SJSA1 (cell line): ENCODE measurements around the gene ENTPD7. TPM values are rescaled to one million over a fixed set of nuclear protein-coding genes. Genes with fewer than 3 reads are reported as not detected.

ENCODE experiments used
- DNase-seq, 2 experiments: peaks; one replicate each; pipeline ENCODE4 v3.0.0-alpha.2; 2015 to 2020; ENCODE audit warnings: low spot score in 2 of 2, low read depth in 1 of 2
- H3K27ac ChIP-seq: fragments of 250-450 bp; sonication (Bioruptor Pico); 2 replicates; pipeline ENCODE4 v1.5.1; 2020; ENCODE audit warnings: mild to moderate bottlenecking, moderate library complexity
- H3K27me3 ChIP-seq: fragments of 250-450 bp; sonication (Bioruptor Pico); replicated peaks from 2 replicates; pipeline ENCODE4 v1.5.1; 2020; ENCODE audit warnings: mild to moderate bottlenecking, moderate library complexity
- H3K36me3 ChIP-seq: fragments of 250-450 bp; sonication (Bioruptor Pico); 2 replicates; pipeline ENCODE4 v1.5.1; 2020; ENCODE audit warnings: mild to moderate bottlenecking
- H3K4me1 ChIP-seq: fragments of 250-450 bp; sonication (Bioruptor Pico); replicated peaks from 2 replicates; pipeline ENCODE4 v1.6.1; 2021; ENCODE audit warnings: mild to moderate bottlenecking
- H3K4me3 ChIP-seq: fragments of 250-450 bp; sonication (Bioruptor Pico); 2 replicates; pipeline ENCODE4 v1.5.1; 2020; ENCODE audit warnings: mild to moderate bottlenecking
- H3K9me3 ChIP-seq: fragments of 250-450 bp; sonication (Bioruptor Pico); replicated peaks from 2 replicates; pipeline ENCODE4 v1.5.1; 2020; ENCODE audit warnings: mild to moderate bottlenecking
- total RNA-seq: library from RNA; depleted of rRNA; stranded (reverse); fragments of >200 nt; shearing (Covaris generic); gene quantifications from 2 replicates; pipeline ENCODE4 v1.2.3, GENCODE V29; 2014; rRNA removed

ENTPD7 gene
- 16.3 and 18.4 TPM in 2 replicates for total RNA-seq

- DNase-seq, result peak; percentile 85 to 96
- Histone ChIP-seq H3K4me3 (peak within 1 kb of the TSS; percentile 86), H3K9me3 (no peaks in the 10 kb centered on the region; the same call in 1 of the 2 replicates), H3K36me3 (peaks cover 14% of the 10 kb centered on the region), H3K4me1 (peaks cover 25% of the 10 kb centered on the region), H3K27ac (peak within 1 kb of the TSS; percentile 76), H3K27me3 (no peaks in the 10 kb centered on the region)
Observed at GRCh38 chr10:99659031-99659867, at the start of gene ENTPD7. TSS of gene ENTPD7 (plus strand) at chr10:99659509. CDS start at chr10:99659957, 448 bp downstream.

DNA sequence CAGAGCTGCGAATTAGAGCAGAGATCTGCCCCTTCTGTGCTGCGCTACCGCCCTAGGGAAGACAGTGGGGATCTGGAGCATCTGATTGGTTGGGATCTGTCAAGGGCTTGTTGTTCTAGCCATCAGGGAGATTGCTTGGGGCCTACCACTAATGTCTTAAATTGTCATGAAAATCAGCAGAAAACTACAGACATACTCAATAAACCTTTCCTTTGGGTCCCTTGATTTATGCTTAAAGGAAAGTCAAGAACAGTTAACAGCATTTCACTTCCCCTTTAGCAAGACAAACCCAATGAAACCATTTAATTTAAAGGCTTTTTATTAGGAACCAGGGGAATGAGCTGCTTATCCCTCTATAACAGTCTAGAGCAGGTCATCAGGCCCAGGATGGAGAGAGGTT lies 49.1 kb upstream of the ENTPD7 start:
- DNase-seq, result no peak
- no peaks in the 10 kb centered on the region for H3K9me3 ChIP-seq
- no peak overlapping the region for H3K27ac ChIP-seq
- no peaks in the 10 kb centered on the region for H3K27me3 ChIP-seq
- H3K36me3 ChIP-seq, result peaks cover 41% of the 10 kb centered on the region
- no peaks in the 10 kb centered on the region for H3K4me1 ChIP-seq
- no peak overlapping the region for H3K4me3 ChIP-seq

DNA sequence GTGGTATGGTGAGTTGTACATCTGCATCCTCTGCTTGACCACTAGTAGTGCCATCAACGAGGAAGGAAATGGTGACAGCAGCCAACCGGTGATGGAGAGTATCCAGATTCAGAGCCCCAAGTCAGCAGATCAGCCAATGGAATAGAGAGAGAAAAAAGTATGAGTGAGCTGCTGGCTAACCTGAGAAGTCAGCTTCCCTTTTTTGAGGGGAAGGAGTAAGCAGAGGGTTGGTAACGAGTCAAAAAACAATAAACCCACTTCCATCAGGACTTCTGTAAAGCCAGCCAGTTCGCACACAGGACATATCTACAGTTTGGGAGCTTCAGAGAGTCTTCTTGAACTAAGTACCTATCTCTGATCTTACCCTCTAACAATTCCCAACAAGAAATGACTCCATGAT lies 48.0 kb upstream of the ENTPD7 start:
- H3K4me3 ChIP-seq, result no peak overlapping the region
- no peak for DNase-seq
- peaks cover 43% of the 10 kb centered on the region for H3K36me3 ChIP-seq
- no peak overlapping the region for H3K27ac ChIP-seq
- no peaks in the 10 kb centered on the region for H3K4me1 ChIP-seq
- H3K27me3 ChIP-seq, result no peaks in the 10 kb centered on the region
- H3K9me3 ChIP-seq, result no peaks in the 10 kb centered on the region

DNA sequence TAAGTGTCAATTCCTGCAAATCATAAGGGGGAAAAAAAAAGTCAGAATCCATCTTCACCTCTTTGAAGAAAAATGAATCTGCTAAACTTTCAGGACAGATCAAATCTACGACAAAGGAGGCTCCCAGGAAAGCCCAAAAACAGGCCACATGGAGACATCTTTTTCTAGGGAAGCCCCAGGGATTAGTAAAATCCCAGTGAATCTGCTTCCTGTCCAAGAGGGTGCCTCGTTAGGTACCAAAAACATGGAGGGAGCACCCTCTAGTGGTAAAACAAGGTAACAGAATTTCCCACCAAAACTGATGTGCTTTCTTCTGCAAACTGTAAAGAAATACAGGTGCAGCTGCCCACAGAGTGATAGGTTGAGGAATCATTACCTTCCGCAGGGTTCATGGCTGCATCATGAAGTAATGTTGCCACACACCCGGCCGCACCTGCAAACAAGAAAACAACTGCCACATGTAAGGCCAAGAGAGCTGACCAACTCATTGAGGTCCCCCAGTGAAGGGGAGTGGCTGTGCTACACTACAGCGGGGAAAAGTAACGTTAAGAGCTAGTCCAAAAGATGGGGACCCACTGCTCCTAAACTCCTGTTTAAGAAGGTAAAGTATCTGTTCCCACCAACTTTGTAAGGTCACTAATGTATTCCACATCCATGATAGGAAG lies 47.0 kb upstream of the ENTPD7 start:
- DNase-seq, result peak in 1 of 2 experiments; percentile 52
- H3K4me3 ChIP-seq, result no peak overlapping the region
- H3K27ac ChIP-seq, result no peak overlapping the region
- peaks cover 52% of the 10 kb centered on the region for H3K36me3 ChIP-seq
- no peaks in the 10 kb centered on the region for H3K9me3 ChIP-seq
- no peaks in the 10 kb centered on the region for H3K27me3 ChIP-seq
- no peaks in the 10 kb centered on the region for H3K4me1 ChIP-seq

GRCh38 chr10:99615426-99615825 lies 43.9 kb upstream of the ENTPD7 start:
- Histone ChIP-seq H3K9me3 (no peaks in the 10 kb centered on the region), H3K4me3 (no peak overlapping the region), H3K27ac (no peak overlapping the region), H3K4me1 (peaks cover 14% of the 10 kb centered on the region), H3K27me3 (no peaks in the 10 kb centered on the region), H3K36me3 (peaks cover 65% of the 10 kb centered on the region)
- no peak for DNase-seq

DNA sequence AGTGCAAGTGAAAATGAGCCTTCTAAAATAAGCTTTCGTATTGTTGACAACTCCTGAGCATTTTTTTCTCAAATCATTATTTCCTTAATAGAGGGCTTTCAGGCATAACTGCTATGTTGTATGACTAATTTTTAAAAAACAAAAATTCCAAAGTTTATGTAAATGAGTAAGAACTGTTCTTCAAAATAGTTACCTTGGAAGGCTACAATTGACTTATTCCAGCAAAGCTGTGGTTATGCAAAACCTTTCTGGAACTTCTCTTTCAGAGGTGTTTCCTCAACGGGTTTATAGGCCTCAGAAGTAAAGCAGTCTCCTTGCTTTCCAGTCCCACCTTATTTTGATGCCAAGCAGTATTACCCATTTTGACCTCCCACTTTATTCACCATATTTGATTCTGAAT lies 41.6 kb upstream of the ENTPD7 start:
- no peak for DNase-seq
- H3K27ac ChIP-seq, result no peak overlapping the region
- H3K9me3 ChIP-seq, result no peaks in the 10 kb centered on the region; the same call in 1 of the 2 replicates
- H3K27me3 ChIP-seq, result no peaks in the 10 kb centered on the region
- peaks cover 47% of the 10 kb centered on the region for H3K36me3 ChIP-seq
- peaks cover 18% of the 10 kb centered on the region for H3K4me1 ChIP-seq
- H3K4me3 ChIP-seq, result no peak overlapping the region

DNA sequence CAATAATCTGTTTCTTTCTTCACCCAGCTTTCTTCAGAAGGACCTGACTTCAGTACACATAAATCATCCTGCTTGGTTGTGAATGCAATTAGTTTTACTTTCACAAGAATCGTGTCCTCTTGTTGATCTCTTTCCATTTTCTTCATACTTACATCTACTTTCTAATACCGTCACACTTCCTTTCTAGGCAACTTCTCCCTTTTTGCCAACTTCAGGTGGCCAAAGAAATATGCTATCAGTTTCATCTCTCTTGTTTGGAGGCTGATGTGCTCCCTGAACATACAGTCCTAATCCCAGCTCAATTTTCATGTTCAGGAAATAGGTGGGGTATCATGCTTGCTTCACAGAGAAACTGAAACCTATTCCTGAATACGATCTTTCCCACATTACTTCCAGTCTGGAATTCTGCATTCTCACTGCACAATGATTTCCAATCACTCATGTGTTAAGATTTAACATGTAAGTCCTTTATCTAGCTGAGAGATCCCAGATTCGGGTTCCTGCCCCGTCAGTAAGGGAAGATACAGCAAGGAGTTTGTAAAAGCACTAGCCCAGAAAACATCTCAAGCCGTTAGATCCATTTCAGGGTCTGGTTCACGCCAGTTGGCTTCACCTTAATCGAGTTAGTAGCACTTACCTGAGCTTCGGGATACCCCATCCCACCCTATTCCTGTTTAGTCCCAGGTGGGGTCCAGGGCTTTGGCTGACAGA lies 40.1 kb upstream of the ENTPD7 start:
- Histone ChIP-seq H3K27ac (peak overlapping the region; percentile 54), H3K27me3 (no peaks in the 10 kb centered on the region), H3K4me1 (peaks cover 18% of the 10 kb centered on the region), H3K36me3 (peaks cover 42% of the 10 kb centered on the region), H3K9me3 (no peaks in the 10 kb centered on the region; the same call in 1 of the 2 replicates), H3K4me3 (peak overlapping the region; percentile 63)
- peak in 1 of 2 experiments; percentile 29 for DNase-seq

DNA sequence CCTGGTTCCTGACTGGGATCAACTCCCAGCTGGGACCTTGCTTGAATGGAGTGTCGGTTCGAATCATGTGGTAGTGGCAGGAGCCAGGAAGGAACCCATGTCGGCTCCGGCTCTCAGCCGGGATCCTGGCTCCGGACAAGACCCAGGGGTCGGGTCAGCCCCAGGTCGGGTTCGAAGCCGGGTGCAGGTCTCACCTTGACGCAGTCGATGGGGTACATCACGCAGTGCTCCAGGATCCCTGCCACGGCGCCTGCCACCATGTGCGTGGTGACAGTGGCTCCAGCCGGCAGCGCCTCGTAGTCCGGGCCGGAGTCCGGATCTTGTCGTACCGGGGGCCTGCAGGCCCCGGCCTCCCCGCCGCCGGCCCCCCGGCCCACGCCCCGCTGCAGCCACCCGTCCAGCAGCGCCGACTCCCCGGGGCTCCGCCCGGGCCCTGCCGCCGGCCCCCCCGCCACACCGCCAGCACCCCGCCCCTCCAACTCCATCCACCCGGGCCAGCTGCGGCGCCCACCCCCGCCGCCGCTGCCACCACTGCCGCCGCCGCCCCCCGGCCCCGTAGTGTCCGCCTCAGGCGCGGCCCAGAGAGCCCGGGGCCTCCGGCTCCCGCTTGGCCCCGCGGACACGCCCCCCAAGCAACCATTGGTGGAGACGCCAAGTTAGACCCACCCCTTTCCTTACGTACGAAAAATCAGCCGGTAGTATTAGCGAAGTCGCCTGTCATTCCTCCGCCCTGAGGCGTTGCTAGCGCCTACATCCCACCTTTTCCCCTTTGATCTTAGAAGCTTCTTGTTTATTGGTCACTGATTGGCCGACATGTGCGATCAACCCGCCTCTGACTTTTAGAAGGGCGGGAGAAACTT lies 39.2 kb upstream of the ENTPD7 start, which contains the start of gene SLC25A28:
Gene SLC25A28 (minus strand): TSS at position 589 of the 860 bp plus-strand sequence. CDS start 104 bp downstream, at position 485.
- DNase-seq, result peak in 1 of 2 experiments; percentile 98

DNA sequence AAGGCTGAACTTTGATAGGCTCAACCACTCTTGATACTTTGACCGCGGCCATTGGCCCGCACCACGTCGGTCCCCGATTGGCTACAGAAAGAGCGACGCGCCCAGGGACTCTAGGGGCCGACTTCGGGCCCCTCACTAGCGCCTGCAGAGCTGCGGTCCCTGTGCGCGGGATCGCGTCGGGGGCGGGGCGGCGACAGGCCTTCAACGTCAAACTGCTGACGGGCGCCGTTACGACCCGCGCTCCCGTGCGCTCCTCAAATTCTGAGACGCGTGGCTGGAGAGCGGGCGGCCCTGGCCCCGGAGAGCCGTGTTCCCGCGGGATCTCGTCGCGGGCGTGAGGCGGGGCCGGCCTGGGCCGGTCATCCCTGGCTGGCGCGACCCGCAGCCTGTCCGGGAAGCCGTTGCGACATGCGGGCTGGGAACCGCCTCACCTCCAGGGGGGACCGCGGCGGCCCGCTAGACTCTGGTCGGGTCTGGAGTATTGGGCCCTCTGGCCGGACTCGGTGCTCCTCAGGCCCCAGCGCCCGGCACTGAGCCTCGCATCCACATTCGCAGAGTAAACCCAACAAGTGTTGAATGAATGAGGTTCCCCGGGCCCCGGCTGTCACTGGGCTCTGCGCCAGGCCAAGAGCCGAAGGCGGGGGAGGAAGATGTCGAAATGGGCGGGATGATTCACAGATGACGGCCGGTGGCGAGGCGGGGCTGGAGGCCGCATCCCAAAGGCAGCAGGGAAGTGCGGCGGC lies 38.4 kb upstream of the ENTPD7 start:
- DNase-seq, result peak; percentile 94 to 99
- Histone ChIP-seq H3K27me3 (no peaks in the 10 kb centered on the region), H3K36me3 (peaks cover 39% of the 10 kb centered on the region)

More for the DNA sequence above, 39.2 kb upstream of the ENTPD7 start, which contains the start of gene SLC25A28:
- Histone ChIP-seq H3K4me3 (peak within 1 kb of the TSS; percentile 63), H3K27me3 (no peaks in the 10 kb centered on the region), H3K36me3 (peaks cover 39% of the 10 kb centered on the region), H3K27ac (peak within 1 kb of the TSS; percentile 97), H3K9me3 (no peaks in the 10 kb centered on the region; the same call in 1 of the 2 replicates), H3K4me1 (peaks cover 18% of the 10 kb centered on the region)

DNA sequence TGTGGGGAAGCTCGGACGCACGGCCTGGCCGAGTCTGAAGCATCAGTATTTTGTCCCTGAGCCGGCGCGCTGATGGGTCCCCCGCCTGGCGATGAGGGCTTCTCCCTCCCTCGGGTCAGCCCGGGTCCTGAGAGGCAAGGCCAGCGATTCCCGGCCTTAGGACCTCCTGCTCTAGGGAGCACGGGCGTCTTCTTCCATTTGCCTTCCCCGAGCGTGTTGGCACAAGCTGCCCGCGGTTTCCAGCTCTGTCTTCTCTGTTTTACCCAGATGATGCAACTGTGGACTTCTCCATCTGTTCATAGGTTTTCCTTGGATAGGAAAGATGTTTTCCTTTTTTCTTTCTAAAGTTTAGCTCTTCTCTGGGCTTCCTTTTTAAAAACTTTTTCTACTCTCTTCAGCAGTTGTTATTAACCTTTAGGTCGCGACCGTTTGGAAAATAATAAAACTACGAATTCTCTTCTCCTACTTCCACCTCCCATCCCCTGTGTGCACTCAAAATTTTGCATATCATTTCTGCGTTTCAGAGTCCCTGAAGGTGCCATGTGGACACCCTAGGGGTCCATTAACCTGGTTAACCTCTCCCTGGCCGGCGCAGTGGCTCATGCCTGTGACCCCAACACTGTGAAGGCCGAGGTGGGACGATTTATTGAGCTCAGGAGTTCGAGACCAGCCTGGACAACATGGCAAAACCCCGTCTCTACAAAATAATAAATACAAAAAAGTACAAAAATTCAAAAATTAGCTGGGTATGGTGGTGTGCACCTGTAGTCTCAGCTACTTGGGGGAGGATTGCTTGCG lies 37.7 kb upstream of the ENTPD7 start:
- no peak for DNase-seq
- Histone ChIP-seq H3K4me3 (peak overlapping the region; percentile 63), H3K9me3 (no peaks in the 10 kb centered on the region; the same call in 1 of the 2 replicates), H3K4me1 (peaks cover 18% of the 10 kb centered on the region), H3K27ac (peak overlapping the region; percentile 97), H3K36me3 (peaks cover 33% of the 10 kb centered on the region), H3K27me3 (no peaks in the 10 kb centered on the region)

More for the DNA sequence above, 38.4 kb upstream of the ENTPD7 start:
- Histone ChIP-seq H3K9me3 (no peaks in the 10 kb centered on the region; the same call in 1 of the 2 replicates), H3K4me3 (peak overlapping the region; percentile 63), H3K27ac (peak overlapping the region; percentile 97), H3K4me1 (peaks cover 18% of the 10 kb centered on the region)

DNA sequence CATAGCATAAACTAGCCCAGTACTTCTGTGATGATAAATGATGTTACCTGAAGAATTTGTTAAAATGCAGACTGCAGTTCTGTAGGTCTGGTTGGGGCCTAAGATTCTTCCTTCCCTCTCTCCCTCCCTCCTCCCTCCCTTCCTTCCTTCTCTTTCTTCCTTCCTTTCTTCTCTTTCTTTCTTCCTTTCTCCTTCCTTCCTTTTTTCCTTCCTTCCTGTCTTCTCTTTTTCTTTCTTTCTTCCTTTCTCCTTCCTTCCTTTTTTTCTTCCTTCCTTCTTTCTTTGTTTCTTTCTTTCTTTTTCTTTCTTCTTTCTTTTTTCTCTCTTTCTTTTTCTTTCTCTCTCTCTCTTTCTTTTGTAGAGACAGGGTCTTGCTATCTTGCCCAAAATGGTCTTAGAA lies 35.4 kb upstream of the ENTPD7 start:
- no peaks in the 10 kb centered on the region; the same call in 1 of the 2 replicates for H3K9me3 ChIP-seq
- H3K4me1 ChIP-seq, result peaks cover 7% of the 10 kb centered on the region
- H3K36me3 ChIP-seq, result peaks cover 13% of the 10 kb centered on the region
- DNase-seq, result no peak
- H3K27ac ChIP-seq, result no peak overlapping the region
- no peak overlapping the region for H3K4me3 ChIP-seq
- H3K27me3 ChIP-seq, result no peaks in the 10 kb centered on the region
